HG03175 (cell line): Measurements from ENCODE around the gene ABITRAM.
A peak's percentile ranks its signal among the peaks of the same experiment; 100 is the strongest.
"Not testable (repeated sequence)": the region's sequence is repeated elsewhere in the genome, so short reads cannot be mapped to it uniquely, and the experiment has no call there.

ENCODE experiments used
- ATAC-seq: cut with Tn5 transposase; IDR thresholded peaks from one replicate; pipeline ENCODE4 v1.9.1; 2021; ENCODE audit warnings: mild to moderate bottlenecking, moderate library complexity; ENCODE audit not compliant: unreplicated experiment

ABITRAM gene

DNA sequence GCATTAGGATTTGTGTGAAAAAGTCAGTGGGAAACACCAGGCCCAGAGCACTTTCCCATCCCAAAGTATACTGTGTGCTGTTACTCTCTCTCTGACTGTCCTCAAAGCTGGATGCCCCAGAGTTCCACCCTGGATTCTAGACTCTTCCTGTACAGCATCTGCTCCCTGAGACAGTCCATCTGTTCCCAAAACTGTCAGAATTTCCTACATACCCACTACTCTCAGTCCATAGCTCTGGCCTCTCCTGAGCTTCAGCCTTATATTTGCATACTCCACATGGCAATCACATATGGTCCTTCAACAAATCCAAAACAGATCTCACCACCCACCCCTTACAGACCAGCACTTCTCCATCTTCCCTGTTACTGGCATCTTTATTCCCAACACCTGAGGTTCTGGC is 9.7 kb upstream of the ABITRAM start:
- no peak for ATAC-seq

DNA sequence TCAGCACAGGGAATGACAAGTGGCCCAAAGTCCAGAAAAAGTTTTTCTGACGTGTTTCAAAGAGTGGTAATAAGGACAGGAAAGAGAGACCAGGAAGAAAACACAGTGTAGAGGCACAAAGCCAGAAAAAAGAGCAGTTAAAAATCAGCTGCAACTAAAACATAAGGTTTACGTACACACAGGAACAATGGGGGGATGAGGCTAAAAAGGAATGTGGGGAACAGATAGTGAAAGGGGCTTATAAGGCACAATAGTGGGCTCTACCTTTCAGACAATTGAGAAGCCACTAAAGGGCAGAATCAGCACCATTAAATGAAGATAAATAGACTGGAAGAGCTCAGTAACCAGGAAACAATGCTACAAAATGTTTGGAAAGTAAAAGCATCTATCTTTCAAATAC is 5.8 kb upstream of the ABITRAM start:
- ATAC-seq: no peak

DNA sequence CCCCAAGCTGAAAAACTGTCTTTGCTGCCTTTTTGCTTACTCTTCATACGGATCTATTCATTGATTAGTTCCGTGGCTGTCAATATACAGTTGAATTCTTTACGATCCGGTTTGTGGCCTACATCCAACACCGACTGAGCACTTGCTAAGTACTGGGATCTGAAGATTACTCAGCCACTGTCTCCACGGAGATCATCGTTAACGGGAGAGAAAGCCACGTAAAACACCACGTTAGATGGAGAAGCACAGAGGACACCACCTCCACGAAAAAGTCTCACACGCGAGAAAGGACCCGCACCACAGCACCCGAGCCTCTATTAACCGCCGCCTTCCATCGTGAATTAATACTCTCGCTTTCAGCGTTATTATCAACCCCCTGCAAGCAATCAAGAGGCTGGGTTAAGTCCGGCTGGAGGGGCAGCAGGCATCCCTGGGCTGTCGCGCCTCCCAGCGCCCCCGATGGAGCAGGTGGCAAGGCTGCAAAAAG is 926 bp upstream of the ABITRAM start:
- no peak for ATAC-seq

DNA sequence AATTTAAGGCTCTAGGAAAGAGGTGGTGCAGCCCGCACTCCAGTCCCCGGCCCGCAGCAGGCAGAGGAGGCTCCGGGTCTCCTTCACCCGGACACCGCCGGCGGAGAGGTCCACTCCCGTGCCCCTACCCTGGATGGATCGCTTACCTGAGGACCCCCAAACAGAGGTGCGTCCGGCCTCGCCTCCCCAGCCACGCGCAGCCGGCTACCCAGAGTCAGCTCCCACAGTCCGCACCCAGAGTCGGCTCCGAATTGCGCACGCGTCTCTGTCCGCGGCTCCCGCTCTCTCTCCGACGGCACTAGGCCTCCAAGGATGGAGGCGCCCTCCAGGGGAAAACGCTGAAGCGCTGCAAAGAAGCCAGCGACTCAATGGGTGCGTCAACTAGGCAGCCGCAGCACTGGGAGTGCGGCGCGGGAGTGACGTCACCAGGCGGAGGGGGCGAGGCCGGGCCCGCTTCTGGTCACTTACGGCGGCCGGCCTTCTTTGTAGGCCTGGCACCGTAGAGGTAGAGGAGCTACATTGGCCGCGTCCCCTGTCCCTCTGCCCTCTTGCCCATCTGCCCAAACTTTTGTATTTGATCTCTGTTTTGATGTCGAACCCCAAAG is 380 bp upstream of the ABITRAM start, which contains the start of gene ELP1:
ELP1 (minus strand) TSS at position 407 of the 605 bp plus-strand sequence. CDS start 2,978 bp downstream, outside the sequence.
- ATAC-seq: peak; percentile 88

DNA sequence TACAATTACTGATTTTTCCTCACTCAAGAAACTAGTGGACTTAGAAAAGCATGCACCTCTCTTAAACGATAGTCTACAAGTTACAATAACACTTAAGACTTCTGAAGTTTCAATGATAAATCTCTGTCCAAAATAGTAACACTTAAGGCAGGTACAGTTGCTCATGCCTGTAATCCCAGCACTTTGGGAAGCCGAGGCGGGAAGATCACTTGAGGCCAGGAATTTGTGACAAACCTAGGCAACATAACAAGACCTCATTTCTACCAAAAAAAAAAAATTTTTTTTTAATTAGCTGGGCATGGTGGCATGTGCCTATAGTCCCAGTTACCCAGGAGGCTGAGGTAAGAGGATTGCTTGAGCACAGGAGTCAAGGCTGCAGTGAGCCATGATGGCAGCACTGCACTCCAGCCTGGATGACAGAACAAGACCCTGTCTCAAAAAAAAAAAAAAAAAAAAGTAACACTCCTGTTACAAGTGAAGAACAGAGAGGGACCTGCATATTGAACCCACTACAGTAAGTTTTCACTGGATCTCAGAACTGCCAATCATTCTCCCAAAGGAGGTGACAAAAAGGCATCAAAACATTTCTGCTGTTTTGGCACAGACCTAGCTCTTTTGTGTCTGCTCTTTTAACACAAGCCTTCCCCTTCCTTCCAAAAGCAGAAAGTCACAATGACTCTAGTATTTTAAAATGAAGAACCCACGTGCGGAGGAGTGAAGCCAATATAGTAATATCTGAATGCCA is 3.5 kb downstream of the ABITRAM start:
- ATAC-seq: no peak

DNA sequence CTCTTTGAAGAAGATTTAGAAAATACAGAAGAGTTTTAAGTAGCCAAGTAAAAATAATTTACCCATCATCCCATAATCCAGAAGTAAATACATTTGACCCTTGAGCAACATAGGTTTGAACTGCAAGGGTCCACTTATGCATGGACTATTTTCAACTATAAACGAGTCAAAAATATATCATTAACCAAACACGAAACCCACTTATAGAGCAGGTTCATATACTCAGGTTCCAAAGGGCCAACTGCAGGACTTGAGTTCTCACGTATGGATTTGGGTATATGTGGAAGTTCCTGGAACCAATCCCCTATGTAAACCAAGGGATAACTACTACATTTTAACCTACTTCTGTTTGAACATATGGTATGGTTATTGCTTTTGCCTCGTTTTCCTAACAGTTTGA is 5.8 kb downstream of the ABITRAM start:
- ATAC-seq: no peak

DNA sequence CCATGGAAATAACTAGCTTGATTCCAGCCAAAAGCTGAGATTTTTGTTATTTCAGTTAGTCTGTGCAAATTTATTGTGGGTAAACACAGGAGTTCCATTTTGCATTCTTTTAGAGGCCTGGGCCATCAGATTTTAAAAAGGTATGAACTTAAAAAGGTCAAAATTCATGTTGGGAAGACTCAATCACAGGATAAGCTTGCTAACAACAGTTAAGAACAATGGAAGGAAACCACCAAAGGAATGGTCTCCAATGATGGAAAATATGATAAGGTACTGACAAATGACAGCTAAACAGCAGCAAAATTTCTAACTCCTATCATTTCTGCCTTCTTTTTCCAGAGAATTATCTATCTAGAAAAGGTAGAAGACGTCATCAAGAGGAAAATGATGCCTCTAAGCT is 16.0 kb downstream of the ABITRAM start:
- ATAC-seq: no peak

DNA sequence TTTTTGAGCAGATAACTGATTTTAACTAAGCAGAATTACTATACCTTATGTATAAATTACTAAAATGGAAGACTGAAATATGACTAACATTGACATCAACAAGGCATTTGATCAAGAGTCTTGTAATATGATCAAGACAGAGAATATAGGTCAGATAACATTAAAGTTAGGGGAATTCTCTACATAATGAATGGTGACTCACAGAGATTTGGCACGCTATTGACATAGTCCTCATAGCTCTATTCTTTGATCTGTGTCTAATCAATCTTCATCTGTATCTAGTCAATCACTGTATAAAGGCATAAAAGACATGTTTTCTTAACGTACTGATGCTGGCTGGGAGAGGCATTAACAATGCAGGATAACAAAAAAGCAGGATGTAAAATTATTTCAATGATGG is 17.4 kb downstream of the ABITRAM start:
- no peak for ATAC-seq

DNA sequence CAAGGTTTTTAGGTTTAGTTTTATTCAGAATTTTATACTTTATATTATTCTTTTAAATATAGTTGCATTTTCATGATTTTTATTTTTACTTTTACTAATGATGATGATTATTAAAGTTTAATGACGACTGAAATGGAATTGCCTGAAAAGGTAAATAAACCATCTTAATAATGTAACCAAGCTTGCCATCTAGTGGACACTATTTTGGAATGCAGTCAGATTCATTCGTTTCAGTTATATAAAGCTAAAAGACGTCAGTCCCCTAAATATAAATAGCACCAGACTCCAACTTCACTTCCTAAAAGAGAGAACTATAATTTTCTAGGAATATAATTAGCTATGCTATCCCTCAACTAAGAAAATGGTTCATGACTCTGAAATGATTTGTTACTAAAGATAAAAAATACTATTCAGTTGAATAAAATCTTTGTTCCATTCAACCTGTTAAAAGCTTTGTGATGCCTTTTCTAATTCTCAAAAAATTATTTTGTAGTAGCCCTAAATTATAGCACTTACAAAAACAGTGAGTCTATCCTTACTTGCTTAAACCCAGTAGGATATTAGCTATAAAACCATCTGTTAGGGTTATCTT is 19.9 kb downstream of the ABITRAM start:
- no peak for ATAC-seq

DNA sequence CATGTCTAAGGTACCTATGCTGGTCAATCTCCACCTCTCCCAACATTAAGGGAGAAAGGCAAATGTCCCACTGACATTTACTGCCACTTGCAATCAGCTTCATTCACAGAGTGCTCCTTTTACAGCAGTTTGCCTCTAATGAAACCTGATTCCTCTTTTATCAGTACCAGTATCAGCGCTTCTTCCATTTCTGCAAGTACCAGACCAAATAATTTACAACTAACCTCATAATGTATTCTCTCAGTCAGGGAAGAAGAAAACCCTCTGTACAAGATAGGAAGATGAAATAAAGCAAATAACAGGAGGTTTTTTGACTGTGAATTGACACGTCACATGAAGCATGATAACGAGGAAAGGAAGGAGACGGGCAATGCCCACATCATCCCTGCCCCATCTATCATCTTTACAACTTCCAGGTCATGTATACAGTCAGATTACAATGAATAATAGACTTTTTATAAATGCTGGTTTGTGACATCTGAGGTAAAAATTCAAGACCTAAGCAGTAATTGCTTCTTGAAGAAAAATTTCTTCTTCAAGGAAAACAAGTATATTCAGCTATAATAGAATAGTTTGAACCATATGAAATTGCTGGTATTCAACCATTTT is 21.9 kb downstream of the ABITRAM start:
- ATAC-seq: no peak

DNA sequence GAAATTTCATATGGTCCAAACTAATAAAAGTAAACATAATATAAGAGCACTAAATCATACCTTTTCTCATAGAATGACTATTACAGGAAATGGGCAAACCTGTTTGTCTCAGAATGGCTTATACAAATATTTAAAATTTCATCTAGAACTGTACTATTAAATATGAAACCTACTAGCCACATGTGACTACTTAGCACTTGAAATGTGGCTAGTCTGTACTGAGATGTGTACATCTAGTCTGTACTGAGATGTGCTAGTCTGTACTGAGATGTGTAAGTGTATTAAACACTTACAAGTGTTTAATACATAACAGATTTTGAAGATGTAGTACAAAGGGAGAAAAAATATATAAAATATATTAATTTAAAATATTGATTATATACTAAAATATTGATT is 22.4 kb downstream of the ABITRAM start:
- ATAC-seq: no peak

DNA sequence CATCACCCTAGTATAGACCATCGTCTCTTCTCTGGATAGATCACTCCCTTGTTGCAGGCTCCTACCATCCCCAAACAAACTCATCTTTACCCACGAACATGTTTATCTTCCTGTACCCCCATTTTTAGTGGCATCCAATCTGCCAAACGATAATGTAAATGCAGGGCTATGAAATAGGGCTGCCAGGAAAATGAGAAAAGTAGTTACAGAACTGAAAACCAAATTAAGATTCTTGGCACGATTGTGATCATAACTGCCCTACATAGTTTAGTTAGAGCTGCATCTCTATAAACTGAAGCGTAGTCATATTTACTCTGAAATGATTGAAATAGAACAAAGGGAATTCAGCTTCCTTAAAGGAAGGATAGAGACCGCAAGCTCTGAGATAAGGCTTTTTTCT is 26.1 kb downstream of the ABITRAM start:
- ATAC-seq: no peak

DNA sequence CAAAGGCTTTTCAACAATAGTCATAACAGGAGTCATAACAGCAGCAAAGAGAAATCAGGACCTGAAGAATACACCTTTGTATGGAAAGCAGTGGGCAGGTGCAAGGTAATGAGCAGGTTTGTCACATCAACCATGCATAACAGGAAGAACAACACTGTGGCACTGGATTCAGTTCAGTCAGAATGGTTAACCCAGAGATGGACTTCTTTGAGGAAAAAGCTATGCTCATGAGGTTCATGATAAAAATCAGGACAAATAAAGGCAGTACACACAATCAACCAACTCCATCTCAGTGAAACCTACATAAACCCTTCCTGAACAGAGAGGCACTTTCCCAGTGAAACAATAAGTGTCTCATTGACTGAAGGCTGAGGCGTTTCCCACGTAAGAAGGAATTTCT is 27.0 kb downstream of the ABITRAM start:
- ATAC-seq: no peak

DNA sequence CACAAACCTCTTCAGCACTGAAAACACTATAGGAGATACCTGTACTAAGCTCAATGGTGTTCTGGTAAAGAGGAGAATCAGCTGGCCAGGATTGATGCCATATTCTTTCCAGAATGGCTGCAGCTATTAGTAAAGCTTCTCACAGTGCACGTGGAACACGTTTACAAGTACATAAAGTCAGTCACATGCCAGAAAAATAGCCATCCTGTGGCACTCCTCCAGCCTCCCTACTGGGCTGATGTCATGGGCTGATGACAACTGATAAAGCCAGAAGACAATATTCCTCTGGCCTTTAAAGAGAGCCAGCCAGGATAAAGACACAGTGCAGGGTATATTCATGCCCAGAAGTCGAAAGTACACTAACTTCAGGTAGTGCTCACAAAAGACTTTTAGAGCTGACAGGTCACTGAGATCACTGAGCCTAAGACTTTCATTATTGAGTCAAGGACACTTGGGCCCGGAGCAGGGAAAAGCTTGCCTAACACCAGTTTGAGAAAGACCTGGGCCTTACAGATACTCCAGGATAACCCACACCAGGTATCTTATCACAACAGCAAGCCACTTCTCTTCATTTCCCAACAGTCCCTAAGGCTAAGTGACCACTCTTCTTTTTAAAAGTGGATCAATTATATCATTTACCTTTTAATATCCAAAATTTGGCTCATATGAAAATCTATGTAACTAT is 29.4 kb downstream of the ABITRAM start:
- ATAC-seq: no peak

DNA sequence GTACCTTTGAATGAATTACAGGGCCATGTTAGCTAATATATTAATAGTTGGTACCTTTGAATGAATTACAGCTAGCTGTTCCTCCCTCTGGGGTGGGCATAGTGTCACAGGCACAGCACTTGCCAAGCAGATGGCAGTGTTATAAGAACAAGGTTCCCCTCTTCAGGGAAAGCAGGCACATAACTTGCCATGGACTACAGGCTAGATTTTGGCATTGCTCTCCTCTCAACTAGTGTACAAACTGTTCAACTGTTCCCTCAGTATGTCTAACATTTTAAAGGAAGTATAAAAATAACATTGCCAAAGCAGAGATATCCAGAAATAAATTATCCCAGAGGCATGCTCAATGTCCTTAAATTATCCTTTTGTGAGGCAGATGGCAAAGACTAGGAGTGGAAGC is 33.7 kb downstream of the ABITRAM start:
- no peak for ATAC-seq

DNA sequence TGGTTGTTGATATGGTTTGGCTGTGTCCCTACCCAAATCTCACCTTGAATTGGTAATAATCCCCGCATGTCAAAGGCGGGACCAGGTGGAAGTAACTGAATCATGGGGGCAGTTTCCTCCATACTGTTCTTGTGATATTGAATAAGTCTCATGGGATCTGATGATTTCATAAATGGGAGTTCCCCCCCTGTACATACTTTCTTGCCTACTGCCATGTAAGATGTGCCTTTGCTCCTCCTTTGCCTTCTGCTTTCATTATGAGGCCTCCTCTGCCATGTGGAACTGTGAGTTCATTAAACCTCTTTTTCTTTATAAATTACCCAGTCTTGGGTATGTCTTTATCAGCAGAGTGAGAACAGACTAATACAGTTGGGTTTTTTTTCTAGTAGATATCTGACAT is 37.2 kb downstream of the ABITRAM start:
- ATAC-seq: not testable (repeated sequence)

DNA sequence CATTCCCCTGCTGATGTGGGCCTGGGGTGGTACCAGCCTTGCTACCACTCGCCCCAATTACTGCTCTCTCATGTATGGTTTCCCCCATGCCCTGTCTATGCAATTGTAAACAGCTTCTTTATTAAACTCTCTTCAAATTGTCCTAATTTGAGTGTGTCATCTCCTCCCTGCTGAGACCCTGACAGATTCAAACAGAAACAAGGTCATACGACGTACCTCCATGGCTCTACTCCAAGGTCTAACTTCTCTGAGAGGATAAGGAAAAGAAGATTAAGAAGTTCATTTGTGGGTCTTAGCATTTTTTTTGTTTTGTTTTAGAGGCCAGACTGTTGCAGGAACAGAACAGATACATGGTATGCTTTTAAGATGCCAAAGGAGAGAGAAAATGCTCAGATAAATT is 38.0 kb downstream of the ABITRAM start:
- ATAC-seq: no peak

DNA sequence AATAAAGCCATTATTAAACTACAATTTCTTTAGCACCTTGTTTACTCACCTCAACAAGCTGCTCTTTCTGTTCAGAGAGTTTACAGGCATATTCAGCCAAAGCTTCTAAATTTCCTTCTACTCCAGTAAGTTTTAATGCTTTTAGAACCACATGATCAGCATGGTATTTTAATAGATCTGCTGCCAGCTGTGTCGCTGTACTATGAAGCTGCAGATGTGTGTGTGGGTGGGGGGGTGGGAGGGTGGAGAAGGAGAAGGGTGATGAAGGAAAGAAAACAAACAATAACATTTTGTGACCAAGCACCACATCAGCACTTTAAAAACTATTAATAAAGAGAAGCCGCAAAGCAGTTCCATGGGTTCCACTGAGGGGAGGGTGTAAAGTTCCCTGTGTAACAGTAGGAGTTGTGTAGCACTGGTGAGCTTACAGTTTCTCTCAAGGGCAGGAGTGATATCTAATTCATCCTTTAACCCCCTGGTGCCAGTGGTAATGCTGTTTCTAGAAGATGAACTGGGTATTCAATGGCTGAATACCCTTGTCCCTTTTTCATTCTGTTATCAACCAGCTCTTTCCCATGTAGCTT is 38.5 kb downstream of the ABITRAM start:
- no peak for ATAC-seq

DNA sequence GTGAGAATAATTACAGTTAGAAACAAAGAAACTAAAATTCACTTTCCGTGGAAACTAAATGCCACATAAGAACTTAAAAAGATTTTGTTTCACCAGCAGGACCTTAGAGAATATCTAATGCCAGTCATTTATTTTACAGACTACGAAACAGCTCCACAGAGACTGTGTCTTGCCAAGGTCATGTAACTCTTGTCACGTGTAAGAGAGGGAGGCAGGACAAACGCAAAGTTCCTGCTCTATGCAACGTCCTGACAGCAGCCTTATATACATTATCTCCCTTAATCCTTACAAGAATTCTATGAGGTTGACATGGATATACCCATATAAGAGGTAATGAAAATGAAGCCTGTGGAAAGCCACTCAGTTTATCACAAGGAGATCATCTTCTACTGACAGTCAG is 39.7 kb downstream of the ABITRAM start:
- no peak for ATAC-seq

DNA sequence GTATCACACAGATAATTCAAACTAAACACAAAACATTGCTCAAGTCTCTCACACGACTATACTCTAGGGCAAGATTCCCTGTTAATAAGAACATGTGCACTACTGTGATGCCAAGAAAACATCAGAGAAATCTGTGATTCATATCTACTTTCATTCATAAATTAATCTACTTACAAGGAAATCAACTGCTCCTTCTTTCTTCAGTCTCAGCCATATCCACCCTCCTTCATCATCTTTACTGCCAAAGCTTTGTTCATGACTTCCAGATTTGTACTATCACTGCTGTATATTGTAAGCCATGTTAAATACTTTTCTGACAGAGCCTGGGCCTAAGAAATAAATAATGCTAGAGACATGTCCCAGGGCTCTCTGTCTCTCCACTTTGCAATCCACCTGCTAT is 44.0 kb downstream of the ABITRAM start:
- ATAC-seq: no peak

DNA sequence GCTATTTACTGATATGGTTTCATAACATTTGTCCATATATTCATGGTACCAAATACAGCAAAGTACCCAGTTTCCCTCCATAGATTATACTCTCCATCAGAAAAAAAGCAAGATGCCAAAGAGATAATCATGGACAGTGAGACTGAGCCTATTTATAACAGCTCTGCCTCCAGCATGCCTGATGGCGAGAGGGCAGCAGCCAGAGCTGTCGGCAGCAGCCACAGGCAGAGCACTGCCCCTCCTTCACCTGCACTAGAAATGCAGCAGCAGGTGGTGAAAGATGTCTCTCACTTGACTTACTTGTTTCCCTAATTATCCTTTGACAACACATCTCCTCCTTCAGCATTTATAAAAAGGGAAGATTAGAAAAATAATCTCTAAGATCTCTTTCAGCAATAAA is 46.7 kb downstream of the ABITRAM start:
- ATAC-seq: no peak
